NCI-H345 (cell line): Measurements from ENCODE around the gene OPCML.

Source experiments
- DNase-seq: peaks from one replicate; lab custom pipeline; 2025; lab: John Stamatoyannopoulos, UW

OPCML gene

GRCh38 chr11:133360860-133361688 is 171.2 kb downstream of the OPCML start:
- DNase-seq: no peak

DNA sequence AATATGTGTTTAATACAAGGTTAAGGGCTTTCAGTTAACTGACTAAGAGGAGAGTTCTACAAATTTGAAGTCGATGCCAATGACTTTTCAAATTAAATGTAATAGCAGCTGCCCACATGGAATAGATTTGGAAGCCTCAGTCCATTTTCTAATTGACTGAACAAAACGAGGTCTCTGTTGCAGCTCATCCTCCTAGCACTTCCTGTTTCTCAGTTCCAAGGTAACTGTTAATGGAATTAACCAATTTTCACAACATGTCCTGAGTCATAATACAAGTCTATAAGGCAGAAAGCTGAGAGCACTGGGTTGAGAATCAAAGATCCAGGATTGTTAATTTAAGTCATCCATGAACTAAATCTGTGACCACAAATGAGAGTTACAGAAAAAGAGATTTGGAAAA is 177.2 kb downstream of the OPCML start:
- DNase-seq: no peak

DNA sequence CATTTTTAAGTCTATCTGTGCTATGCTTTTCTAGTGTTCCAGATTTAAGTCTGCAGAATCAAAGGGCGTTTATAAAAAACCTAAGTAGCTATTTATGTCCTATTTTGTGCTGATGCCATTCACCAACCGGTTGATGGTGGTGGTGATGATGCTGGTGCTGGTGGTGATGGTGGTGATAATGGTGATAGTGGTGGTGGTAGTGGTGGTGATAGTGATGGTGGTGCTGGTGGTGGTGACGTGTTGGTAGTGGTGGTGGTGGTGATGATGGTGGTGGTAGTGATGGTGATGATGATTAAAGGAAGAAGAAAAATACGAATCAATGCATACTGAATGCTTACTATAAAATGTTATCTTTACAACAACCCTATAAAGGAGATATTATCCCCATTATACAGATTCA is 178.2 kb downstream of the OPCML start:
- no peak for DNase-seq

DNA sequence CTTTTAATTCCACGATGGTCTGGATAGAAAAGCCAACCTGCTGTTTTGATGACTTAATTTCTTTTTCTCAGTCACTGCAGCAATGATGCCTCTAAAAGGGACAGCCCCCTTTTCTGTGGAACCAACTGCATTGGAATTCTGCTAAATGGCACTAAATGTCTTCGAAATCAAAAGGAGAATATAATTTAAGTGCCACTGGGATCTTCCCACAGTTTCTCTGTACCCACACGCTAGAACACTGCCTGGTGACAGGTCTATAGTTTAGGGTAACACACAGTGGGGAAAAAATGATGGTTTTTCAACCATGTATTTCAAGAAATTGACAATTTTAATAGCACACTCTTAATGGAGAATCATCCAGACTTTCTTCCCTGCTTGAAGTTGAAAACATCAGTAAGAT is 182.3 kb downstream of the OPCML start:
- no peak for DNase-seq

DNA sequence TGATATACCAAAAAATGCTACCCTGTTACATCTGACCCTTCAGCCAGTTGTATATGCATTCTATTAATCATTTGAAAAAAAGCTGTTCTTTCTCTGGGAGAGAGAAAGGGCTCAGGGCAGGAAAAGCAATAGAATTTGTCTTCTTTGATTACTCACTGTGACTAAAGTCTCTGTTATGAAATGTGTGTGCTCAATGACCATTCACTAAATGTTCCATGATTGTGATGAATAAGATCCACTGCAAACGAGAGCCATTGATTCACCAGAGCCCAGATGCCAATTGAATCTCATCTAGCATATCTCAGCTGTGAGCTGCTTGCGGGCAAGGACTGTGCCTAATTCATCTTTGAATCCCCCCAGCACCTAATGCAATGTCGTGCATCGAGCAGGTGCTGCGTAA is 184.3 kb downstream of the OPCML start:
- DNase-seq: no peak

- DNase-seq: no peak
Measured at GRCh38 chr11:133346137-133346536, 186.2 kb downstream of the OPCML start.

DNA sequence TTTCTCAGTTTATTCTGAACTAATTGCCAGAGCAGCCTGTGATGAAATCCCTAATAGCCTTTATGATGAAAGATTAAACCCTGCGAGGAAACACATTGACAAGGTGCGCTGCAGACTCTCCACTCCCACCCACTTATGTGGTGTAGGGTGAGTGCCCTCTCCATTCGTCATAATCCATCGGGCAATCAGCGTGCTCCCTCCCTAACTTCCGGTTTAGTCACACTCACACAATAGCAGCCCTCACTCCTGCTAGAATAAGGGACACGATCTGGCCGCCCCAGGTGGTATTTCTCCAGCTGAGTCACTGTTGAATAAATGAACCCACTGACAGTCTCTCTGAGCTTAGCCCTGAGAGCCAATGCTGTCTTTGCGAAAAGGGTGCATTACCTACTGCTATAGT is 188.3 kb downstream of the OPCML start:
- DNase-seq: peak; percentile 84

DNA sequence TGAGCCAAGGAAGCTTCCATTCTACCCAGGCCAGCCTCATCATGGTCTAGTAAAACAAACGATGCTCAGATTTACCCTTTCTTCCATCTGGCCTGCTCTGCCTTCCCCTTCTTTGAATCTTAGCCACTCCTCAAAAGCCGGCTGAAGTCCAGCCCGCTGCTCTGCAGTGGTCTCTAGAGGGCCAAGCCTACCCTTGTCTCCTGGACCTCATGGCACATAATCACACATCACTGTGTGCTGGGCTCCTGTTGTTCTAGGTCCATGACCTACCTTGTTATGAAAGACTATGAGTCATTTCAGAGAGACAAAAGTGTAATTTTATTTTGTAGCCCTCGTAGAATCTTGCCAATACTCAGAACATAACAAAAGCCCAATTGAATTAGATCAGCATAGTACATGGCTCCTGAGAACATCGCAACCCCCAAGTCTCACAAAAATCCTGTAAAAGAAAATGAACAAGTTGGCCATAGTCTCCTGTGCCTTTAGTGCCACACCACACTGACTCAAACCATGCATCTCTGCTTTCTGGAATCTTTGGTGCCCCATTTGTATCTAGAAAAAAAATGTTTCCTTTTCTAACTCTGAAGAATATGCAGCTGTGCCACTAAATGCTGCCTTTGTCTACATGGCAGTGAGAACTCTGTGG is 192.7 kb downstream of the OPCML start:
- DNase-seq: no peak

DNA sequence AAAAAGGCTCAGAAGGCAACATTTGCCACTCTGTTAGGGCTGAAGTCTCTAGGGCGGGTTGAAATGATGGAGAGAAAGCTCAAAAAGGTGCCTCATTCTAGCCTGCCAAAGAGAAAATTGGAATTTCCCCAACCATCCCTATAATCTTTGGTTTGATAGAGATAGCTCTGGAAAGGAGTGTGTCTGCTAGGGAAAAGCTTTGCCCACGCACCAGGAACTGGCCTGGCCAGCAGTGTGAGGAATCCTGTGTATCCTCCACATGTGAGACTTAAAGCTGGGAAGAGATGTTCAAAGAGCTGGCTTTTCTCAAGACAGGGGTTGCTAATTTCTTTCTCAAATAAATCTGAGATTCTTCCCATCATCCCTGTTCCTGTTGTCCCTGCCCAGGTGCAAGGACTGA is 193.7 kb downstream of the OPCML start:
- DNase-seq: no peak

GRCh38 chr11:133337951-133338418 is 194.3 kb downstream of the OPCML start:
- DNase-seq: peak; percentile 63

- DNase-seq: peak; percentile 6
Measured at GRCh38 chr11:133337193-133337592, 195.1 kb downstream of the OPCML start.

DNA sequence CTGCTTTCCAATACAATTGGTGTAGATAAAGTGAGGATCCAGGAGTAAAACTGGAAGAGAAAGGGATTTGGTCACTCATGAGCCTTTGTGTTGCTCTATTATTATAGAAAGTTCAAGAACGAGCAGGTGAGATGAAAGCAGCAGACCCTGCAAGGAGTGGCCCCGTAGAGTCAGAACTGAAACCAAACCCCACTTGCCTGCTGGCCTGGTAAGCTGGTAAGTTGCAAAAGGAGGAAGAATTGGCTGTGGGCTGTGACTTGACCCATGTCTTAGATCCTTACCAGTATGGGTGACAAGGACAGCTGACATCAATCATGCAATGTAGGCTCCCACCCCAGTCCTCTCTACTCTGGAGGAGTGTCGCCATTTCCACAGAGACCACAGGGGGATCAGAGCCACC is 201.3 kb downstream of the OPCML start:
- no peak for DNase-seq

DNA sequence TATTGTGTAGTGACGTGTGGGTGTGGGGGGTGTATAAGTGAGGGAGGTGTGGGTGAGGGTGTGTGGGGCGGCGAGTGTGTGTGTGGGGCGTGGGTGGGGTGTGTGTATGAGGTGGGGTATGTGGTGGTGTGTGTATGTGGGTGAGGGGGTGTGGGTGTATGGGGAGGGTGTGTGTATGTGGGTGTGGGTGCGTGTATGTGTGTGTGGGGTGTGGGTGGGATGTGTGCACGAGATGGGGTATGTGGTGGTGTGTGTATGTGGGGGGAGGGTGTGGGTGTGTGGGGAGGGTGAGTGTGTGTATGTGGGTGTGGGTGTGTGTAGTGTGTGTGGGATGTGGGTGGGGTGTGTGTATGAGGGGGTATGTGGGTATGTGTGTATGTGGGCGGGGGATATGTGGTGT is 205.5 kb downstream of the OPCML start:
- DNase-seq: no peak

GRCh38 chr11:133326332-133326731 is 206.0 kb downstream of the OPCML start:
- DNase-seq: no peak

DNA sequence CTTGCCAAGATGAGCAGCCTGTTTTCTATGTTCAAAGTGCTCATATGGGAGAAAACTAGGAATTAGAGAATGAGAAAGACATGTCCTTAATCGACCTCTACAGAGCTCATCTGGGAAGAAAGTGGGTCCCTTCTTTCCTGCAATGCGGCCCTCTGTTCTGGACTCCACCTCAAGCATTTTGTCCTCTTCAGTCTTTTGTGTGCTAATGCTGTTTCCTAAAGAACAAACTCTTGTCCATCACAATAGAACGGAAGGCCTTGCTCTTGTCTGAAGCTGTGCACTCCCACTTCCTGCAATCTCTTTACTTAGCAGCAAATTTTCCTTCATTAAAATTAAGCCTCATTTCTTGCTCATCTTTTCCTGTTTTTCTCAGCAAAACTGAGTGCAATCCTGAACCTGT is 206.6 kb downstream of the OPCML start:
- DNase-seq: no peak

DNA sequence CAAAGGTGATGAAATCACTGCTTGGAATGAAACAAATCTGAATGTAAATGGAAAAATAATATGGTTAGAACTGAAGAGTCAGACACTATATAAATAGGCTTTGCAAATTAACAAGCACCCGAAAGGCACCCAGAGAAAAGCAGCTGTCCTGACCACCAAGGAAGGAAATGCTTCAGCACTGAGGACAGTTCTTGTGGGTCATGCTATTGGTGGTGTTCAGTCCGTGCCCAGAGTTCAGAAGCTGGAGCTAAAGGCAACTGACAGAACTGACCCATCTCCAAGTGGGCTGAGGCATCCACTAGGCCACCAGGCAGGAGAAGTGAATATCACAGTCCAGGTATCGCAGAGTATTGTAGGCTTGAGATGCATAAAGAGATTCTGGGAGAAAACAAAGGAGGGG is 208.9 kb downstream of the OPCML start:
- no peak for DNase-seq

DNA sequence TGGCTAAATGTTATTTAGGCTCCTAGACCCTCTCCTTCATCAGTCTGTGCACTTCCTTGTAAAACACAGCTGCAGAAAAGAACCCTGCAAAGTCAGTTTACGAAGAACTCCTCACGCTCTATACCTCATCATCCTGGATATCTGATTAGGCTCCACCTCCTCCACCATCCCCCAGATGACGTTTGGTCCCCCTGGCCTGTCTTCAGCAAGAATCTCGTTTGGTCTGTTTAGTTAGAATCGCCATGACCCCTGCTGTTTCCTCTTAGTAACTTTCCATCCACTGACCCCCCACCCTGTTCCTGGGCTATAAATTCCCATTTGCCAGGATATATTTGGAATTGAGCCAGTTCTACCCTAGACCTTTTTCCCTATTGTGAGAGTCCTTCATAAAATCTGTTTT is 214.1 kb downstream of the OPCML start:
- no peak for DNase-seq

DNA sequence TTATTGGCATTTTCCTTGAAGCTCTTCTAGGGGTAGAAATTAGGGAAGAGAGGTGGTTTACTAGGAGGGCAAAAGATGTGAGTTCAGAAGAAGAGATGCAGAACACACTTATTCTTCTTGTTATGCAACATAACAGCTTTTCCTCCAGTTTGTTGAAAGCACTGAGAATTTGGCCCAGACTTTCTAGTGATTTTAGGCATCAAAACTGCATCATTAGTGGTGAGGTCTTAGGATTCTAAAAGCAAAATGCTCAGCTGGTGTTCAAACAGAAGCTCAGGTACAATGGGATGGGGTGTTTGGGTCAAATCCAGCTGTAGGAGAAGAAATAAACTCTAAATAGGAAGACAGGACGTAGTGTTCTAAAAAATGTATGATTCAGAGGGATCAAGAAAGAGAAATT is 221.1 kb downstream of the OPCML start:
- DNase-seq: no peak

- DNase-seq: no peak
Measured at GRCh38 chr11:133306019-133306418, 226.3 kb downstream of the OPCML start.

DNA sequence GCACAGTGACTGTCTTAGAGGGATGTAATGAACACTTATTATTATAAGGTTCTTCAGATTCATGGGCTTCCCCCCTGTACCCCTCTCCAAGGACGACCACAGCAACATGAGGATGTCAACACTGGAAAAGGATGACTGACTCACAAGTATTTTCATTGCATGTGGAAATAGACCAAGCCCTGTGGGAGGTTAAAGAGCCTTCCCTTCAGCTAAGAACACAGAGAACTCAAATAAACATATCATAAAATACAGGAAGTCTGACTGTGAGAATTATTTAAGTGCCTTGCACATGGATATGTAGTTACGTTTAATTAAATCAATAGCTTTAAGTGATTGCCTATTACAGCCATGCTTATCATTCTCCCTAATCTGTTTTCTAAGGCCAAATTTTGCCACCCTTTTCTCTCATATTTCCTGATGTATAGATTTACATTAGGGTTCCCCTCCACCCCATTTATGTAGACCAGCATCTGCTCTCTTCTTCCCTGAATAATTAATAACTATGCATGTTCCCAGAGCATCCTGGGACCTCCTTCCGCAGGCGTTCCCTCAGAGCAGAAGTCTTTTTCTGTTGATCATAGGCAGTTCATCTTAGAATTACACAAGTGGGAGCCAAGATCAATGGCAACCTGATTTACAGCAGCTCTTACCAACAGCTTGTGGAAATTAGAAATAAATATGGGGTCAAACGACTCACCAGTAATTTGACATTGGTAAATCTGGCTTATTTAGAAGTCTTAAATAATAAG is 226.9 kb downstream of the OPCML start:
- DNase-seq: no peak

DNA sequence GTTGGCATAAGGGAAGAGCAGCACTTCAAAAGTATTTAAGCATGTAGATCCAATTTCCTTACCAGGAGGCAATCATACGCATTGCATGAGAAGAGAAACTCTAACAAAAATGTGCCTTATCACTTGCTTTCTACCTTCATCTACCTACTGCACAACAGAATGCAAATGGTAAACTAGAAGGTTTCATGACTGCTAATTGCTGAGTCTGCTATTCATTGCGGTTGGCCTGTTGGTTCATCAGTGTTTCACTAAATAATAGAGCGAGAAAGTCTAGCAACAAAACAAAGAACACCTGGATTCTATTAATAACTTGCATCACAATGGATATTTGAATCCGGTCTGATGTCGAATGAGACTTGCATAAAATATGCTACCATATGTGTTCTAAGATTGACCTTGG is 229.0 kb downstream of the OPCML start:
- no peak for DNase-seq

DNA sequence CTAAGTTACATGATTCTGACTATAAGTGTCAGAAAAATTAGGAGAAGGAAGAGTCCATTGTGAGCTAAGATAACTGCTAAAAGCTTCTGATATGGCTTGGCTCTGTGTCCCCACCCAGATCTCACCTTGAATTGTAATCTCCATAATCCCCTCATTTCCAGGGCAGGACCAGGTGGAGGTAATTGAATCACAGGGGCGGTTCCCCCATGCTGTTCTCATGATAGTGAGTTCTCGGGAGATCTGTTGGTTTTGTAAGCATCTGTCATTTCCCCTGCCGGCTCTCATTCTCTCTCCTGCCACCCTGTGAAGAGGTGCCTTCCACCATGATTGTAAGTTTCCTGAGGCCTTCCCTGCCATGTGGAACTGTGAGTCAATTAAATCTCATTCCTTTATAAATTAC is 230.2 kb downstream of the OPCML start:
- DNase-seq: no peak

DNA sequence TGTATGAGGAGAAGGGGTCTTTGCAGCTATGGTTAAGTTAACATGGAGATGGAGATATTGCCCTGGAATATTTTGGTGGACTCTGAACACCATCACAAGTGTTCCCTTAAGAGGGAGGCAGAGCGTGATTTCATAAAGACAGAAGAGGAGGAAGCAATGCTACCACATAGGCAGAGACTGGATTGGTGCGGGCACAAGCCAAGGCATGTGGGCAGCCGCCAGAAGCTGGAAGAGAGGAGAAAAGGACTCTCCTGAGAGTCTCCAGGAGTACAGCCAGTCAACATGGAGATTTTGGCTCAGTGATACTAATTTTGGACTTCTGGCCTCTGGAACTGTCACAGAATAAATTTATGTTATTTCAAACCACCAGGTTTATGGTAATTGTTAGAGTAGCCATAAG is 231.6 kb downstream of the OPCML start:
- DNase-seq: no peak
